Tibial artery (tissue), 4 donors: ENCODE results near the gene ADAMTSL1.

ENCODE experiments used
- DNase-seq, 2 donors: peaks; one replicate each; pipeline ENCODE4 v3.0.0-alpha.2; 2019
- H3K27ac ChIP-seq, 2 donors: fragments of 200-600 bp; sonication (generic) in 1 of 2; 1 replicate in 1 of 2; 2 replicates in 1 of 2; pipeline ENCODE4 v1.5.1; 2018 to 2019; ENCODE audit warnings: mild to moderate bottlenecking in 1 of 2
- H3K27me3 ChIP-seq, 2 donors: fragments of 200-600 bp; sonication (generic) in 1 of 2; one replicate each; pipeline versions ENCODE4 v1.5.1 to v1.6.0; 2016 to 2019
- H3K36me3 ChIP-seq, 3 donors: fragments of 200-600 bp; sonication (generic) in 2 of 3; one replicate each; pipeline ENCODE4 v1.5.1; 2016 to 2019; ENCODE audit warnings: mild to moderate bottlenecking in 2 of 3
- H3K4me1 ChIP-seq, 4 donors: fragments of 200-600 bp; sonication (generic) in 2 of 4; 1 replicate in 3 of 4; 2 replicates in 1 of 4; pipeline ENCODE4 v1.5.1; 2016 to 2019
- H3K4me3 ChIP-seq, 2 donors: fragments of 200-600 bp; sonication (generic) in 1 of 2; 1 replicate in 1 of 2; 2 replicates in 1 of 2; pipeline ENCODE4 v1.5.1; 2018 to 2019; ENCODE audit warnings: mild to moderate bottlenecking in 2 of 2
- H3K9me3 ChIP-seq, 3 donors: fragments of 200-600 bp; sonication (generic) in 1 of 3; one replicate each; pipeline ENCODE4 v1.5.1; 2016 to 2019
- CTCF ChIP-seq, 2 experiments: fragments of 200-600 bp in 1 of 2; fragments of 450-650 bp in 1 of 2; IDR thresholded peaks; one replicate each; pipeline ENCODE4 v1.5.1; 2017 to 2019; ENCODE audit warnings: antibody characterized with exemption in 2 of 2, mild to moderate bottlenecking in 1 of 2, moderate library complexity in 1 of 2
- intact Hi-C: fragments of 100-400 bp; cut with DNase I; formaldehyde crosslinking; loops from one replicate; pipeline ENCODE4 v1.15.0; 2023; ENCODE audit warnings: low total_unique reads

Gene ADAMTSL1

GRCh38 chr9:18452276-18452675, 21.7 kb upstream of the ADAMTSL1 start:
- no peaks in the 10 kb centered on the region for H3K27me3 ChIP-seq
- TF ChIP-seq CTCF (IDR thresholded peaks at IDR 0.05) = no peak
- DNase-seq = no peak
- intact Hi-C loops = no loop called here
- no peak overlapping the region for H3K4me3 ChIP-seq
- no peaks in the 10 kb centered on the region for H3K9me3 ChIP-seq
- H3K27ac ChIP-seq = no peak overlapping the region
- no peaks in the 10 kb centered on the region for H3K36me3 ChIP-seq
- H3K4me1 ChIP-seq = peaks cover 0 to 7% (median 3%) of the 10 kb centered on the region in 4 donors

GRCh38 chr9:18456624-18457237, 17.2 kb upstream of the ADAMTSL1 start:
- intact Hi-C loops = no loop called here
- H3K27ac ChIP-seq = no peak overlapping the region
- H3K27me3 ChIP-seq = no peaks in the 10 kb centered on the region
- TF ChIP-seq CTCF (IDR thresholded peaks at IDR 0.05) = no peak
- H3K9me3 ChIP-seq = no peaks in the 10 kb centered on the region
- no peaks in the 10 kb centered on the region for H3K4me1 ChIP-seq
- DNase-seq = no peak
- no peak overlapping the region for H3K4me3 ChIP-seq
- H3K36me3 ChIP-seq = no peaks in the 10 kb centered on the region

GRCh38 chr9:18457510-18457909, 16.4 kb upstream of the ADAMTSL1 start:
- no peak overlapping the region for H3K27ac ChIP-seq
- H3K36me3 ChIP-seq = no peaks in the 10 kb centered on the region
- no peak for TF ChIP-seq CTCF (IDR thresholded peaks at IDR 0.05)
- no peaks in the 10 kb centered on the region for H3K9me3 ChIP-seq
- no peak overlapping the region for H3K4me3 ChIP-seq
- no peak for DNase-seq
- no peaks in the 10 kb centered on the region for H3K4me1 ChIP-seq
- no peaks in the 10 kb centered on the region for H3K27me3 ChIP-seq
- intact Hi-C loops = no loop called here

- no peak for TF ChIP-seq CTCF (IDR thresholded peaks at IDR 0.05)
- Histone ChIP-seq H3K9me3 (no peaks in the 10 kb centered on the region), H3K27me3 (no peaks in the 10 kb centered on the region), H3K27ac (no peak overlapping the region), H3K4me1 (no peaks in the 10 kb centered on the region), H3K36me3 (no peaks in the 10 kb centered on the region), H3K4me3 (no peak overlapping the region)
- DNase-seq = no peak
- intact Hi-C loops = no loop called here
Measured at GRCh38 chr9:18459962-18460584, 13.9 kb upstream of the ADAMTSL1 start.

- Histone ChIP-seq H3K4me3 (no peak overlapping the region), H3K27ac (no peak overlapping the region), H3K36me3 (no peaks in the 10 kb centered on the region), H3K27me3 (no peaks in the 10 kb centered on the region), H3K4me1 (no peaks in the 10 kb centered on the region), H3K9me3 (no peaks in the 10 kb centered on the region)
- no peak for TF ChIP-seq CTCF (IDR thresholded peaks at IDR 0.05)
- intact Hi-C loops = no loop called here
- DNase-seq = no peak
Measured at GRCh38 chr9:18461496-18461895, 12.5 kb upstream of the ADAMTSL1 start.
